ENCODE data around the gene ZBTB43.

The ZBTB43 gene

DNA sequence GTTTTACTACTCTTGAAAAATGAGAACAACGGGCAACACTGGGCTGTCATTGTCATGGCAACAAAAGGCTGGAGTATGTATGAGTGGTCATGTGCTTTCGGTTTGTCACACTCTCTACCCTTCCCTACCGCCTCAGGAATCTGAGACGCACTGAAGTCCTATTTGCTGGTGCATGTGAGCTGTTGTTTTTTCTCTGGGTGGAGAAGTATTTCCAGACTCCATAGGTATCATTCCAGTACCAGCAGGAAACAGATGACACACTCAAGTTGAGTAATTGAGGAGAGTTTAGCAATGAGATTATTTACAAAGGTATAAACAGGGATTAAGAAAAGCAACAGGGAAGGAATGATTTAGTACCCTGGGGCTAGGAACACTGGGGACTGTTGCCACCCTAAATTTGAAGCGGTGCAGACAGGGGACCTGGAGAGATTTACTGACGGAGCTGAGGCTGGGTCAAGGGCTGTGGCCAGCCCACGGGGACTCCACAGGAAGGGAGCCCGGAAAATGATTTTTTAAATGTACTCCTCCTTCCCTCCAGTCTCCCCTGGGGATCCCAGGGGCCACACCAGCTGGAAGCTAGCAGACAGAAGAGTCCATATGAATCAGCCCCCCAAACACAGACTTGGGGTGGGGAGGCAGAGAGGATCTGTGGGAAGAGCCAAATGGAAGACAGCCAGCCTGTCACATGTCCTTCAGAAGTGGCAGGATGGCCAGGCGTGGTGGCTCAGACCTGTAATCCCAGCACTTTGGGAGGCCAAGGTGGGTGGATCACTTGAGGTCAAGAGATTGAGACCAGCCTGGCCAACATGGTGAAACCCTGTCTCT lies 13.2 kb upstream of the ZBTB43 start:
- DNase-seq (ENCODE audit: low read depth): peak; percentile 99
- TF ChIP-seq, protein P1, sequence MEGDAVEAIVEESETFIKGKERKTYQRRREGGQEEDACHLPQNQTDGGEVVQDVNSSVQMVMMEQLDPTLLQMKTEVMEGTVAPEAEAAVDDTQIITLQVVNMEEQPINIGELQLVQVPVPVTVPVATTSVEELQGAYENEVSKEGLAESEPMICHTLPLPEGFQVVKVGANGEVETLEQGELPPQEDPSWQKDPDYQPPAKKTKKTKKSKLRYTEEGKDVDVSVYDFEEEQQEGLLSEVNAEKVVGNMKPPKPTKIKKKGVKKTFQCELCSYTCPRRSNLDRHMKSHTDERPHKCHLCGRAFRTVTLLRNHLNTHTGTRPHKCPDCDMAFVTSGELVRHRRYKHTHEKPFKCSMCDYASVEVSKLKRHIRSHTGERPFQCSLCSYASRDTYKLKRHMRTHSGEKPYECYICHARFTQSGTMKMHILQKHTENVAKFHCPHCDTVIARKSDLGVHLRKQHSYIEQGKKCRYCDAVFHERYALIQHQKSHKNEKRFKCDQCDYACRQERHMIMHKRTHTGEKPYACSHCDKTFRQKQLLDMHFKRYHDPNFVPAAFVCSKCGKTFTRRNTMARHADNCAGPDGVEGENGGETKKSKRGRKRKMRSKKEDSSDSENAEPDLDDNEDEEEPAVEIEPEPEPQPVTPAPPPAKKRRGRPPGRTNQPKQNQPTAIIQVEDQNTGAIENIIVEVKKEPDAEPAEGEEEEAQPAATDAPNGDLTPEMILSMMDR (IDR thresholded peaks at IDR 0.05; ENCODE audit: insufficient read depth, low read depth, low read length, missing control alignments): no peak
- no peak overlapping the region for H3K4me3 ChIP-seq (ENCODE audit: low read length)

DNA sequence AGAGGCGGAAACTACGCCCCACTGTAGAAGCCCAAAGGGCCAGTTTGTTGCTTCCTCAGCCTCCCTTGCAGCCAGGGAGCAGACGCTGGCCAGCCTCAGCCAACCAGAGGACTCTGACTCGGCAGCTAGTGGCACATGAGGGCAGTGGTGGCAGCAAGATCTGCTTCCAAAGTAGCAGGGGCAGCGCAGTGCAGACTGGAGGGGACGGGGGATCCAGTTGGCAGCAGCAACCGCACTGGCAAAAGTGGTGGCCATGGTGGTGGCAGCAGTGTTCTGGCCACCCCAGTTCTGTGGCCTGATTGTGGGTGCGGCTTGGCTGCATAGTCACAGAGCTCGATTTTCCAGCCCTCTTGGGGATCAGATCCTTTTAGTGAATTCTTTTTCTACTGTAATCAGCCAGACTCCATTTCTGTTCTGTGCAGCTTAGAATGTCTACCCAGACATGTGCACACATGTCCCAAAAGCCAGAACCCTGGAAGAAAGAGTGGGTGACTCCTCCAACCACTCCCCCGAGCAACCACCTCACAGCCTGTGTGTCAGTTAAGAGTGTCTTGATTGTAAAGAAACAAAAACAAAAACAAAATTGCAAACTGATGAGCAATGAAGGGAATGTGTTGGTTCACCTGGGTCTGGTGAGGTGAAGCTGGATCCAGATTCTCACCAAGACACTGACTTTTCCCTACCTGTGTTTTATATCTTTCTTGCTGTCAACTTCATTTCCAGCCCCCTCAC lies 11.0 kb upstream of the ZBTB43 start:
- TF ChIP-seq, protein P1 (IDR thresholded peaks at IDR 0.05; ENCODE audit: insufficient read depth, low read depth, low read length, missing control alignments): no peak
- H3K4me3 ChIP-seq (ENCODE audit: low read length): no peak overlapping the region
- peak; percentile 98 for DNase-seq (ENCODE audit: low read depth)

DNA sequence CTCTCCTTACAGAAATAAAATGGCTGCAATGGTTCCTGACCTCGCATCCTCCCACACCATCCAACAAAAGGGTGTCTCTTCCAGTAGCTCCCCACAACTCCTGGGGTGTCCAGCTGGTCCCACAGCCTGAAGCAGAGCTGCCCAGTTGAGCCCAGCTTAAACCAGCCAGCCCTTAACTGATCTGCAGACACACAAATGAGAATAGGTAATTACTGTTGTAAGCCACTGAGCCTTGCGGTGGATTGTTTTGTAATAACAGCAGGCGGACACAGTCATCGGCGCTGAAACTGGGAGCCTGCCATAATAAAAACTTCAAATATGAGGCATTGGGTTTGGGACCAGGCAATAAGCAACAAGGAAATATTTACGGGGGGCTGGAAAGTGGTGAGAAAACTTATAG lies 10.4 kb upstream of the ZBTB43 start:
- TF ChIP-seq, protein P1 (IDR thresholded peaks at IDR 0.05; ENCODE audit: insufficient read depth, low read depth, low read length, missing control alignments): no peak
- no peak overlapping the region for H3K4me3 ChIP-seq (ENCODE audit: low read length)
- DNase-seq (ENCODE audit: low read depth): peak; percentile 75

DNA sequence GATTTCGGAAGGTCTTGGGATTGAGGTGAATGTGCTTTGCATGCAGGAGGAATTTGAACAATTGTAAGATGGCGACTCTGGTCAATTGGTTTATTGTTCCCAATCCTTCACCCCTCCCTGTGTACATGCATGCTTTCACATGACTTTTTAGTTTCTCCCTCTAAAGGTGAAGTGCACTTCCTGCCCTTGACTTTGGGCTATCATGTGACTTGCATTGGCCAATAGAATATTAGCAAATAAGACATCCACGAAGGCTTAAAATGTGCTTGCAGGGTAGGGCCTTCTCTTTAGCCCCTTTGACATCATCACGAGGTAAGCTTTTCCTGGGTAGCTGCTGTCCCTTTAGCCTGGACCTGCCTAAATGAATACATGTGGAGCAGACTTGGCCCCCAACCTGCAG lies 8.1 kb upstream of the ZBTB43 start:
- DNase-seq (ENCODE audit: low read depth): no peak
- no peak overlapping the region for H3K4me3 ChIP-seq (ENCODE audit: low read length)
- TF ChIP-seq, protein P1 (IDR thresholded peaks at IDR 0.05; ENCODE audit: insufficient read depth, low read depth, low read length, missing control alignments): no peak

DNA sequence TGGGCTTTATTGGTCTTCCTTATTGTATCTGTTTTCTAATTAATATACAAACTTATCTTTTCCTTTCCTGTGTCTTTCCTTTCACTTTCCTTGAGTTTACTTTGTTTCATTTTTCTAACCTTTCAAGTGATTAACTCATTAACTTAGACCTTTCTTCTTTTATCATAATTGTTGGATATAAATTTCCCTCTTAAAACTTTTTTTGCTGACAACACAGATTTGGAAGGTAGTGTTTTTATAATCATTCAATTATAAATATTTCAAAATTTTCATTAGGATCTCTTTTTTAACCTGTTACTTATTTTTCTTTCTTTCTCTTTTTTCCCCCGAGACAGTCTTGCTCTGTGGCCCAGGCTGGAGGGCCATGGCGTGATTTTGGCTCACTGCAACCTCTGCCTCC lies 6.9 kb upstream of the ZBTB43 start:
- TF ChIP-seq, protein P1 (IDR thresholded peaks at IDR 0.05; ENCODE audit: insufficient read depth, low read depth, low read length, missing control alignments): no peak
- H3K4me3 ChIP-seq (ENCODE audit: low read length): no peak overlapping the region
- DNase-seq (ENCODE audit: low read depth): no peak

DNA sequence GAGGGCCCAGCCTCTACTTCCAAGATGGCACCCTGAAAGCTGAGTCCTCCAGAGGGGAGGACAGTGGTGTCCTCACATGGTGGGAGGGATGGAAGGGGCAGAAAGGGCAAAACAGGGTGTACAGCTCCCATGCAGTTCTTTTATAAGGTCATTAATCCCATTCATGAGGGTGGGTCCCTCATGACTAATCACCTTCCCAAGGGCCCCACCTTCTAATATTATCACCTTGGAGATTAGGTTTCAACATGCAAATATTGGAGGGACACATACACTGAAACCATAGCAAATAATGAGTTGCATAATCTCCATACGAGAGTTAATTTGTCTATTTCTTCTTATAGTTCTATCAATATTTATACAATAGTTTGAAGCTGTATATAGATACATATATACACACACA lies 5.8 kb upstream of the ZBTB43 start:
- H3K4me3 ChIP-seq (ENCODE audit: low read length): no peak overlapping the region
- DNase-seq (ENCODE audit: low read depth): peak; percentile 39
- TF ChIP-seq, protein P1 (IDR thresholded peaks at IDR 0.05; ENCODE audit: insufficient read depth, low read depth, low read length, missing control alignments): no peak
